K562 (cell line): ENCODE data around the gene VENTX. TPM values are rescaled to one million over a fixed set of nuclear protein-coding genes. Genes with fewer than 3 reads are reported as not detected.

Source experiments
- BCLAF1 ChIP-seq, 2 experiments: fragments of 450-650 bp in 1 of 2; IDR thresholded peaks; 2 replicates each; pipeline ENCODE4 v1.6.1; 2011 to 2017; ENCODE audit warnings: low read depth in 2 of 2, antibody characterized with exemption in 1 of 2, borderline replicate concordance in 1 of 2, low read length in 1 of 2, mild to moderate bottlenecking in 1 of 2, mixed read lengths in 1 of 2; ENCODE audit not compliant: control insufficient read depth in 1 of 2
- CC2D1A ChIP-seq: fragments of 450-650 bp; IDR thresholded peaks from 2 replicates; pipeline ENCODE4 v1.6.1; 2017; ENCODE audit warnings: mild to moderate bottlenecking
- EHMT2 ChIP-seq: fragments of 450-650 bp; IDR thresholded peaks from 2 replicates; pipeline ENCODE4 v1.6.1; 2018; ENCODE audit warnings: antibody characterized with exemption
- ETV5 ChIP-seq: sonication (generic); formaldehyde crosslinking; IDR thresholded peaks from 2 replicates; pipeline ENCODE4 v1.4.0; 2020; ENCODE audit warnings: low read depth, mild to moderate bottlenecking, missing genetic modification reagents
- FOS ChIP-seq: IDR thresholded peaks from 3 replicates; pipeline ENCODE4 v1.6.1; 2011; ENCODE audit not compliant: insufficient read length; ENCODE audit errors: extremely low read depth
- GABPB1 ChIP-seq: sonication (generic); formaldehyde crosslinking; IDR thresholded peaks from 2 replicates; pipeline ENCODE4 v1.8.0; 2022; ENCODE audit warnings: mild to moderate bottlenecking, missing genetic modification reagents
- HES1 ChIP-seq: fragments of 450-650 bp; IDR thresholded peaks from 2 replicates; pipeline ENCODE4 v1.6.1; 2016; ENCODE audit warnings: low read depth, mild to moderate bottlenecking, moderate library complexity
- HNRNPUL1 ChIP-seq: fragments of 200-400 bp; formaldehyde crosslinking; IDR thresholded peaks from 2 replicates; pipeline ENCODE4 v1.6.1; 2017; ENCODE audit warnings: low read length
- MXI1 ChIP-seq: IDR thresholded peaks from 2 replicates; pipeline ENCODE4 v1.6.1; 2011; ENCODE audit warnings: low read depth, mild to moderate bottlenecking, improper control_type of control experiment, low read length
- NBN ChIP-seq: fragments of 450-650 bp; IDR thresholded peaks from 2 replicates; pipeline ENCODE4 v1.6.1; 2016; ENCODE audit warnings: low read depth, mild to moderate bottlenecking
- SMAD4 ChIP-seq: fragments of 250-450 bp; sonication (Bioruptor Pico); conservative IDR thresholded peaks from 2 replicates; pipeline ENCODE4 v1.8.0; 2021; ENCODE audit warnings: inconsistent platforms, mild to moderate bottlenecking, moderate library complexity
- STAT6 ChIP-seq: sonication (generic); formaldehyde crosslinking; IDR thresholded peaks from 2 replicates; pipeline ENCODE4 v1.8.1; 2023; ENCODE audit warnings: mild to moderate bottlenecking, missing genetic modification reagents
- TBP ChIP-seq: optimal IDR thresholded peaks from 2 replicates; pipeline ENCODE3; 2011; ENCODE audit warnings: low read depth, low read length, improper control_type of control experiment
- TCF15 ChIP-seq: fragments of 250-450 bp; sonication (Bioruptor Pico); IDR thresholded peaks from 2 replicates; pipeline ENCODE4 v1.8.0; 2022; ENCODE audit warnings: moderate library complexity, mild to moderate bottlenecking, inconsistent platforms
- YBX1 ChIP-seq: fragments of 450-650 bp; IDR thresholded peaks from 2 replicates; pipeline ENCODE4 v1.7.1; 2016; ENCODE audit warnings: mild to moderate bottlenecking
- ZNF146 ChIP-seq: IDR thresholded peaks from one replicate; pipeline ENCODE4 v1.6.1; 2018; ENCODE audit warnings: missing compliant biosample characterization; ENCODE audit not compliant: unreplicated experiment
- ZNF274 ChIP-seq: IDR thresholded peaks from 2 replicates; pipeline ENCODE4 v1.6.1; 2011; ENCODE audit warnings: low read depth, mild to moderate bottlenecking, low read length, moderate library complexity, borderline replicate concordance
- ZNF639 ChIP-seq, 2 experiments: fragments of 200-800 bp in 1 of 2; sonication (Bioruptor generic) in 1 of 2; sonication (generic) in 1 of 2; formaldehyde crosslinking in 1 of 2; IDR thresholded peaks in 1 of 2; conservative IDR thresholded peaks in 1 of 2; 2 replicates each; pipeline versions ENCODE4 v1.5.0 to v1.6.1; 2016 to 2020; ENCODE audit warnings: missing compliant biosample characterization in 1 of 2, missing genetic modification characterization in 1 of 2, missing genetic modification reagents in 1 of 2
- ZNF717 ChIP-seq: fragments of 250-450 bp; sonication (Bioruptor Pico); IDR thresholded peaks from 2 replicates; pipeline ENCODE4 v1.5.0; 2021
- ZNF75A ChIP-seq: fragments of 450-650 bp; formaldehyde crosslinking; IDR thresholded peaks from 2 replicates; pipeline ENCODE4 v1.4.0; 2020; ENCODE audit warnings: mild to moderate bottlenecking
- polyA plus RNA-seq, 8 experiments: library from polyadenylated mRNA; depleted of rRNA in 4 of 8; stranded (reverse) in 5 of 8; unstranded in 3 of 8; fragments of >200 nt; fragmentation: Nextera tagmentation in 2 of 8; fragmentation: Illumina TruSeq in 1 of 8; extraction: Ambion mirVana in 2 of 8; extraction: Trizol in 1 of 8; gene quantifications; 2 replicates each; pipeline versions ENCODE4 v1.2.1 to v1.2.3, GENCODE V29; 2011 to 2014; ENCODE audit warnings: inconsistent platforms in 1 of 8, missing spikeins in 1 of 8
- total RNA-seq, 7 experiments: library from RNA; depleted of rRNA in 6 of 7; stranded (reverse); fragments of >200 nt in 6 of 7; fragmentation: Illumina TruSeq in 2 of 7; extraction: Trizol in 2 of 7; gene quantifications; 2 replicates each; pipeline versions ENCODE4 v1.2.1 to v1.2.3, GENCODE V29; 2011 to 2021; ENCODE audit warnings: low replicate concordance in 1 of 7

The VENTX gene
- total and polyA plus RNA-seq, 9 of the 15 experiments (the other 6 are each of a cell fraction or from before 2014, with no cell fraction given) = 0.07 to 0.70 (median 0.20) TPM; not detected in 1

GRCh38 chr10:133245439-133246235, 8.0 kb downstream of the VENTX start (continued):
- peak in 1 of 2 experiments; percentile 55; a peak in 1 of 4 replicates for TF ChIP-seq ZNF639 (CRISPR knock-in tag; conservative IDR thresholded peaks at IDR 0.05 in 1 of 2, IDR thresholded peaks at IDR 0.05 in 1 of 2)
- no peak for TF ChIP-seq STAT6 (CRISPR knock-in tag)
- TF ChIP-seq ETV5 (CRISPR knock-in tag) = peak; percentile 85
- TF ChIP-seq CC2D1A = no peak; the same call in 1 of the 2 replicates
- TF ChIP-seq MXI1 = no peak
- no peak for TF ChIP-seq TCF15 (CRISPR knock-in tag)
- no peak for TF ChIP-seq ZNF75A
- TF ChIP-seq GABPB1 = no peak
- TF ChIP-seq HES1 = peak; percentile 55; the same call in 1 of the 2 replicates
- no peak for TF ChIP-seq ZNF146 (CRISPR knock-in tag)
- TF ChIP-seq ZNF274 = no peak
- TF ChIP-seq HNRNPUL1 = no peak
- TF ChIP-seq YBX1 = no peak
- no peak for TF ChIP-seq NBN
- no peak for TF ChIP-seq EHMT2
- TF ChIP-seq FOS = no peak
- TF ChIP-seq BCLAF1 (IDR thresholded peaks at IDR 0.05; ENCODE audit: borderline replicate concordance in 1 of 2, control insufficient read depth in 1 of 2, low read depth in 2 of 2, low read length in 1 of 2) = no peak
- TF ChIP-seq ZNF717 = no peak
- TF ChIP-seq SMAD4 (CRISPR knock-in tag) = peak; percentile 82
- peak; percentile 18 for TF ChIP-seq TBP
